GM19455 (cell line): ENCODE data around the gene CYBC1.
"Not testable (repeated sequence)": the region's sequence is repeated elsewhere in the genome, so short reads cannot be mapped to it uniquely, and the experiment has no call there.

Experiments used
- ATAC-seq: cut with Tn5 transposase; IDR thresholded peaks from one replicate; pipeline ENCODE4 v1.9.1; 2021; ENCODE audit not compliant: unreplicated experiment

Gene CYBC1

DNA sequence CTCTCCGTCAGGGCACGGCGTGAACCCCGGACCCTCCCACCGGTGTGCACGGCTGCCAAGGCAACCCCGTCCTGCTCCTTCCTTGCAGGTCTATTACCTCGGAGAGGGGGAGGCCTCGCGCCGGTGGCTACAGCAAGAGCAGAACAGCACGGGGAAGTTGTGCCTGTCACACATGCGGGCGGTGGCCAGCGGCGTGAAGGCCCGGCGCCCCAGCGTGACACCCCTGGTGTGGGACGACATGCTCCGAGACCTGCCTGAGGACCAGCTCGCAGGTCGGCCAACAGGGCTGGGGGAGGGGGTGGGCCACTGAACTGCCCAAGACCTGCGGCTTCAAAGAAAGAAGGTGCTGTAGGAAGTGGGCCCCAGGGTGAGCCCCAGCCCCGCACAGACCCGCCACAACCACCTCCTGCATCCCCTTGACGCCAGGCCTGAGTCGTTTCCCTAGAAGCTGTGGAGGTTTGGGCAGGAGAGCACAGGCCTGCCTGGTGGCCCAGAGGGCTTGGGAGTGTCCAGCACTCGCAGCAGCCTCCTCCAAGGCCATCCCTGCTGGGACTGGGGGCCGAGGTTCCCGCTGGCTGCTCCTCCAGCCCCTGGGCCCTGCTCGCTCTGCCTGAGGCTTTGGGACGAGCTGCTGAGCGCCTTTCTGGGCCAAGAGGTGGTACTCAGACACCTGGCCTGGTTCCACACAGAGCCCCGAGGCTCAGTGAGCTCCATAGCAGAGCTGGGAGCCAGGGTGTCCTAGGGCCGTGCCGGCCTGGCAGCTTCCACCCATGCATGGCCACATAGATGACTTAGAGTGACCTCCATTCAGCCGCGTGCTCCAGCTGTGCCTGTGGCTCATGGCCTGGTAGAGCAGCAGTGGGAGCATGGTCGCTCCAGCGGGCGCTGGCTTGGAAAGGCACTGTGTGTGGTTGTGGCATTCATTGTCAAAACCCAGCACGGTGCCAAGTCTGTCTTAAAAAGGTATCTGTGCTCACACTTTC, 14.7 kb downstream of the CYBC1 start:
- ATAC-seq: no peak

GRCh38 chr17:82435103-82435502, 15.4 kb downstream of the CYBC1 start:
- no peak for ATAC-seq

DNA sequence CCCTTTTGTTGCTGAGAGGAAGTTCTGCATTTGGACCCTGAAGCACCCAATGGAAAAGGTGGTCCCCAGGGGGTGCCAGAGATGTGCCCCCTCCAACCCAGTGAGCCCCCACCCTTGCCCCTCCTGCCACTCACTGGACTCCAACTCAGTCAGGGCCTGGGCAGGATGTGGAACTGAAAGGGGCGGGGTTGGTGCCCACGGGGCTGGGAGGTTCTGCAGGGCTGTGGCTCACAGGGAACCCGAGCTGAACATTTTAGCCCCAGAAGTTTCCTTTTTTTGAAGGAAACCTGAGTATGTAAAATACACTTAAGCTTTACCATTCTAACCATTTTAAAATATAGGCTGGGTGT, 16.4 kb downstream of the CYBC1 start:
- ATAC-seq: no peak

GRCh38 chr17:82433560-82434215, 16.9 kb downstream of the CYBC1 start:
- no peak for ATAC-seq

- ATAC-seq: no peak
Measured at GRCh38 chr17:82432017-82432416, 18.5 kb downstream of the CYBC1 start.

DNA sequence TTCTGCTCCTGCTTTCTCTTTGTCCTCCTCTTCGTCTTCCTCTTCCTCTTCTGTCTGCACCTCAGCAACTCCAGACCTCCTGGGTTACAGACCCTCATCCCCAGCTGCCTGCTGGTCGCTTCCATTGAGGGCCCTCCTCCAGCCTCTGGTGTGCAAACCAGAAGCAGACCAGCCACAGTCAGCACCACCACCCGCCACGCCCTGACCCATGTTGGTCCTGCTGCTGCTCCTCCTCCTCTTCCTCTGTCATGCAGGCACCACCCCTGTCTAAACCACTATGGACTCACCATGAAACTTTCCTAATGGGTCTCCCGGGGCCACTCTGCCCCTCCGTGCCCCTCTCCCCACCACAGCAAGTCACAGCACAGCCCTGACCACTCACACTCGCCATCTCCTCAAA, 20.7 kb downstream of the CYBC1 start:
- ATAC-seq: no peak

GRCh38 chr17:82428546-82428945, 22.0 kb downstream of the CYBC1 start:
- no peak for ATAC-seq

- ATAC-seq: no peak
Measured at GRCh38 chr17:82424863-82425159, 25.7 kb downstream of the CYBC1 start.

DNA sequence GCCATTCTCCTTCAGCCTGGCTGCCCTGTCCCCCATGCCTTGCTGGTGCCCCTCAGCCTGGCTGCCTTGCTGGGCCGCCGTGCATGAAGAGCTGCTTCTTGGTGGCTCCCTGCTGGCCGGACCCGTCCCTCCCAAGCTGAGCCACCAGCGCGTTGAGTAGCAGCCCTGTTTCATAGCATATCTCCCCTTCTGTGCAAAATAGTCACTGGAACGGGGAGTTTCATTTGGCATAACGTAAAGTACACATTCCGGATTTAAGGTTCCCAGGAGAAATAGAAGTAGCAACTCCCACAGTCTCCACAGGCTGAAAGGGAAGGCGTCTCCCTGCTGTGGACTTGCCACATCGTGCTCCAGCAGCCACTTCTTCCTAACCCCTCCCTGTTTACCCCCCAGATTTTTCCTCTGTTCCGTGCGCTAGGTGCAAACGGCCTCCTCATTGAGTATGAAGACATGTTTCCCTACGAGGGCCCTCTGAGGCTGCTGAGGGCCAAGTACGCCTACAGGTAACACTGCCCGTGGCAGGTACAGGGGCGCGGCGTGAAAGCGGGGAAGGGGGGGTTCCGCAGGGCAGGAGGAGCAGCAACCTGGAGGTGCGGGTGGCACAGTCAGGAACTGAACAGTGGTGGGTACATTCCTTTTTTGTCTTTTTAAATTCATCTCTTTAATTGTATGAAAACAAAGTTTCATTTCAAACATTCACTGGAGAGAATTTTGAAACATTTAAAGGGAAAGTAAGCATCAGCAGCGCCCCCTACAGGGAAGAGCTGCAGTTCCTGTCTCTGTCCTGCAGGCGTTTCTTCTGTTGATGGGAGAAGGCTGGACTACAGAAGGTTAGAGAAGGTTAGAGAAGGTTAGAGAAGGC, 26.3 kb downstream of the CYBC1 start:
- ATAC-seq: no peak

GRCh38 chr17:82419540-82419939, 31.0 kb downstream of the CYBC1 start:
- no peak for ATAC-seq

GRCh38 chr17:82418001-82418986, 32.3 kb downstream of the CYBC1 start, which contains the start of the genes HEXD and OGFOD3:
TSS of gene HEXD (plus strand) at chr17:82418347. CDS start at chr17:82419800, 1,453 bp downstream.
TSS of gene OGFOD3 (minus strand) at chr17:82418586. CDS start at chr17:82418485, 101 bp downstream.
- ATAC-seq: peak; percentile 74

DNA sequence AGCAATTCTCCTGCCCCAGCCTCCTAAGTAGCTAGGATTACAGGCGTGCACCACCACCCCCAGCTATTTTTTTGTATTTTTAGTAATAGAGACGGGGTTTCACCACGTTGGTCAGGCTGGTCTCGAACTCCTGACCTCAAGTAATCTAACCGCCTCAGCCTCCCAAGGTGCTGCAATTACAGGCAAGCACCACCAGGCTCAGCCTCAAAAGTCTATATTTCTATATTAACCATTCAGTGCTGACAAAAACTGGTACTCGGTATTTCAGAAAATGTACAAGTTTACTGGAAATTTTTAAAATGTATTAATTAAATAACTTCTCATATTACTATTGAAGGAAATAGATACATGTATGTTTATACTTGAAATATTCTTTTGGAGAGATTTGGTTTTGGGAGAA, 33.8 kb downstream of the CYBC1 start:
- no peak for ATAC-seq

- no peak for ATAC-seq
Measured at GRCh38 chr17:82416264-82416663, 34.3 kb downstream of the CYBC1 start.

GRCh38 chr17:82415786-82416185, 34.8 kb downstream of the CYBC1 start:
- ATAC-seq: no peak

- ATAC-seq: no peak
Measured at GRCh38 chr17:82415336-82415735, 35.2 kb downstream of the CYBC1 start.

DNA sequence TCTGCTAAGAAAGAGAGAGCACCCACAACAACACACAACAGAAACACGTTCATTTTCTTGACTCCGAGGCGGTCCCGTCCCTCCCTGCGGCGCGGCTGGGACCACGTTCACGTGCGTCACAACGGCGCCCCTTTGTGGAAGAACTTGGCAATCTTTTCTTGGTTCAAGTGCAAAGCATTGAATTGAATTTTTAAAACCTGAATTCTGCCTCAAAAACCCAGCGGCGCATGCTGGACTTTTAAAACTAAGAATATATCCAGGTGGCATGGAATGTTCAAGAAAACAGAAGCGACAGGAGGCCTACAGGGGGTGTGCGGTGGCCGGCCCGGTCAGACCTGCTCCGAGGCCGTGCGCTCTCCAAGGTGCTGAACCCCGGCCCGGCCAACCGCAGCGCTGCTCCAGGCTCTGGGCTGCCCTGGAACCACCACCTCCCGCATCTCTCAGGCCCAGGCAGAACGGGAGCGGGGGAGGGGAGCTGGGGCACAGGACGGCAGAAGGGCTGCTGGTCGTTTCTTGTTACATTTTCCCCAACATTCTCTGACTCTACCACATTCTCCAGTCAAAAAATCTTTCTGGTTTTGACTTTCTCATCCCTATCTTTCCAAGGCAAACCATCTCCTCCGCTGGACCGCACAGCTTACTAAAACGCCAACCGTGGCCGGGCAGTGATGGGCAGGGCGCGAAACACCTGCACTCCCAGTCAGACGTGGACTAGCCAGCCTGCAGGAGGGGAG, 35.8 kb downstream of the CYBC1 start:
- no peak for ATAC-seq

DNA sequence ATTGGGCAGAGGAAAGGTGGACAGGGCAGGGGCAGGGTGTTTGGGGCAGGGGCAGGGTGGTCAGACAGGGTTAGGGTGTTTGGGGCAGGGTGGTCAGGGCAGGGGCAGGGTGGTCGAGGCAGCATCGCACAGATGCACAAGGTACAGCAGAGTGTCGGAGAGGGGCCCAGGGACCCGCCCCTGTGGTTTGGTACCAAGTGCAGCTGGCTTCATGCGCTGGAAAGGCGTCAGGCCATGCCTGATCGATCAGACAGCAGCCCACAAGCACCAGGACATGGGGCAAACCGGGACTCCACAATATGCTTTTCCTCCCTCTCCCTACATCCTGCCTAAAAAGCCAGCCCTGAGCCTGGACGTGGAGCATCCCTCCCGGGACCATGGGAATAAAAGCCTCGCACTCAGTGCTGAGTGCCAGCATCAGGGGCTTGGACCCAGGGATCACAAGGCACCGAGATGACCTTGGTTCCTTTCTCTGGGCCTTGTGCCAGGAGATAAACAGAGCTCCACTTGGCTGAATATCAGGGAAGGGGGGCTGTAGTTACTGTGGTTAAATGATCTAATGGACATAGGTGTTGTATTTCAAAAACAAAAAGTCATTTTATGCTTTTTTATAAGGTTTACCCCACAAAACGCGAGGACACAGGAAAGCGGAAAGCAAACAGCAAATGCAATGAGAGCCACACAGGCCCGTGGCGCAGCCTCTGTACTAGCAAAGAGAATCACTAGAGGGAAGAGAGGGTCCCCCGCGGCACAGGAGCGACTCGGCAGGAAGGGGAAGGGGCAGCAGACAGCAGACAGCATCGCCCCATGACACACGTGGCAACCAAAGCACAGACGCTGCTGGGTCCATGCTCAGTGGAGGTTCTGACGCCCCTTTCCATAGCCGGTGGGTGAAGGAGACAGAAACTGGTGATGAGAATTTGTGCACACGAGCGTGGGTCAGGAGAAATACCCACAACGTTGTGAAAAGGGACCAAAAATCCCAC, 37.7 kb downstream of the CYBC1 start:
- ATAC-seq: no peak

DNA sequence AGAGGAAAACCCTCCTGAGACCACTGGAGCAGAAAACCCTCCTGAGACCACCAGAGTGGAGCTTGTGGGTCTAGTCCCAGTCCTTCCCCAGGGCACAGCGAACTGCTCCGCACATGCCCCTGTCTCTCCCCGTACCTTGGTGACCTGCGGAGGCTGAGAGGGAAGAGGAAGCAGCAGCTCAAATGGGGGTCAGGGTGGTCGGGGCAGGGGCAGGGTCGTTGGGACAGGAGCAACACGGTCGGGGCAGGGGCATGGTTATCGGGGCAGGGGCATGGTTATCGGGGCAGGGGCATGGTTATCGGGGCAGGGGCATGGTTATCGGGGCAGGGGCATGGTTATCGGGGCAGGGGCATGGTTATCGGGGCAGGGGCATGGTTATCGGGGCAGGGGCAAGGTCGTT, 38.5 kb downstream of the CYBC1 start:
- not testable (repeated sequence) for ATAC-seq
